Progenitor cell of endocrine pancreas (in vitro differentiated cells): Measurements from ENCODE around the gene PDE11A. TPM values are rescaled to one million over a fixed set of nuclear protein-coding genes. Genes with fewer than 3 reads are reported as not detected.
A peak's percentile ranks its signal among the peaks of the same experiment; 100 is the strongest.

Experiments
- DNase-seq: peaks from one replicate; pipeline ENCODE4 v3.0.0; 2021; ENCODE audit warnings: low spot score; ENCODE audit not compliant: unreplicated experiment
- H3K27ac Mint-ChIP-seq: 2 replicates; pipeline ENCODE4 v1.8.0; 2021; ENCODE audit warnings: mild to moderate bottlenecking, moderate library complexity, mixed read lengths
- H3K27me3 Mint-ChIP-seq: 2 replicates; pipeline ENCODE4 v1.8.0; 2021; ENCODE audit warnings: mixed read lengths
- H3K36me3 Mint-ChIP-seq: 2 replicates; pipeline ENCODE4 v1.8.0; 2022; ENCODE audit warnings: mixed read lengths; ENCODE audit not compliant: insufficient read depth
- H3K4me1 Mint-ChIP-seq: 2 replicates; pipeline ENCODE4 v1.8.0; 2021; ENCODE audit warnings: low read depth, mixed read lengths
- H3K4me3 Mint-ChIP-seq: 2 replicates; pipeline ENCODE4 v1.8.0; 2021; ENCODE audit warnings: low read depth, mild to moderate bottlenecking, moderate library complexity, mixed read lengths
- H3K9me3 Mint-ChIP-seq: 2 replicates; pipeline ENCODE4 v1.8.0; 2021; ENCODE audit warnings: low read depth, mixed read lengths
- CTCF ChIP-seq: fragments of 200-600 bp; sonication (generic); IDR thresholded peaks from one replicate; pipeline ENCODE4 v1.5.0; 2021; ENCODE audit warnings: antibody characterized with exemption, mild to moderate bottlenecking; ENCODE audit not compliant: unreplicated experiment
- total RNA-seq: library from RNA; stranded (reverse); gene quantifications from 2 replicates; pipeline ENCODE4 v1.2.1, GENCODE V29; 2021

Gene PDE11A
- total RNA-seq, 1 donor from 2014 or later = 54.8 TPM

GRCh38 chr2:177616066-177616465 lies 456.5 kb downstream of the PDE11A start:
- peak overlapping the region; percentile 33 for H3K4me3 Mint-ChIP-seq
- H3K27ac Mint-ChIP-seq = no peak overlapping the region
- TF ChIP-seq CTCF = no peak
- H3K9me3 Mint-ChIP-seq = no peaks in the 10 kb centered on the region
- H3K27me3 Mint-ChIP-seq = no peaks in the 10 kb centered on the region
- DNase-seq = no peak
- H3K4me1 Mint-ChIP-seq = peaks cover 36% of the 10 kb centered on the region
- H3K36me3 Mint-ChIP-seq = peaks cover 4% of the 10 kb centered on the region

DNA sequence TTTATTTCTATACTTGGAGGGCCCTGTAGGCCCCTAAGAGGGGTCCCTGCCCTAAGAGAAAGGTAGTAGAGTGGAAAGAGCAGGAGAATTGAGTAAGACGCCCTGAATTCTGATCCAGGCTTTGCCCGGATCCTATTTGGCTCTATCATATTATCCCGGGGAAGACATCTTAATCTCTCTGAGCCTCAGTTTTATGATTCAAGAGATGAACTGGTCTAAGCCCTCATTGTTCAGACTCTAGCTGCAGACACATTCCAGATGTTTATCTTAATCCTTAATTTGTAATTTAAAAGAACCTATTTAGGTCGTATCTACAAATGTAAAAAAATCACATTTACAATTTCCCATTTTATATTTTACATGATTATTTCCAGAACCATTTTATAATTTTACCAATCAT lies 459.9 kb downstream of the PDE11A start:
- no peak for TF ChIP-seq CTCF
- Mint-ChIP-seq H3K4me1 (peaks cover 39% of the 10 kb centered on the region), H3K27ac (no peak overlapping the region), H3K4me3 (no peak overlapping the region), H3K36me3 (peaks cover 8% of the 10 kb centered on the region), H3K27me3 (no peaks in the 10 kb centered on the region), H3K9me3 (peaks cover 2% of the 10 kb centered on the region)
- no peak for DNase-seq

DNA sequence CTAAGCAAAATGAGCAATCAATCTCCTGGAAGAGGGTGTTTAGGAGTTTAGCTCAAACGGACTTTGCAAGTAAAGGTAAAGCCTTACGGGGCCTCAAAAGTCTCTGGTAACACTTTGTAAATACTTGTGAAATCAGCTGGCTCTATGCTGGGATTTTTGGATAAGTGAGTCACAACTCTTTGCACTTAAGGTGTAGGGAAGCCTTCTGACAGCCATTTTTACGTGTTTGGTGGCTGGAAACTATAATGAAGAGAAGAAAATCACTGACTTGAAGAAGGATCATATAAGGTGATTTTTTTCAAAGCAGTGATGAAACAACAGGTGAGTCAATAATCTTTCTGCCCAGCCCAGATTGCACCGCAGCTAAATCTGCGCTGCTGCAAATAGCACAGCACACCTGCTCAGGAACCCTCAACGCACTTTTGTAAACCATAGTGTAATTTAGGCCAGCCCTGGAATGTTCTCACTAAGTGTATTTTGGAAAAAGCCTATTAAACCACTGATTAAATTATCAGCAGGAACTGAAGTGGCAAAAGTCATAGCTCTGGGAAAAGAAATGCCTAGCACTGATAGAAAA lies 461.2 kb downstream of the PDE11A start:
- H3K4me1 Mint-ChIP-seq = peaks cover 38% of the 10 kb centered on the region
- H3K9me3 Mint-ChIP-seq = peaks cover 4% of the 10 kb centered on the region
- peak overlapping the region; percentile 90 for H3K27ac Mint-ChIP-seq
- peaks cover 7% of the 10 kb centered on the region for H3K36me3 Mint-ChIP-seq
- no peaks in the 10 kb centered on the region for H3K27me3 Mint-ChIP-seq
- H3K4me3 Mint-ChIP-seq = no peak overlapping the region
- TF ChIP-seq CTCF = no peak
- no peak for DNase-seq

DNA sequence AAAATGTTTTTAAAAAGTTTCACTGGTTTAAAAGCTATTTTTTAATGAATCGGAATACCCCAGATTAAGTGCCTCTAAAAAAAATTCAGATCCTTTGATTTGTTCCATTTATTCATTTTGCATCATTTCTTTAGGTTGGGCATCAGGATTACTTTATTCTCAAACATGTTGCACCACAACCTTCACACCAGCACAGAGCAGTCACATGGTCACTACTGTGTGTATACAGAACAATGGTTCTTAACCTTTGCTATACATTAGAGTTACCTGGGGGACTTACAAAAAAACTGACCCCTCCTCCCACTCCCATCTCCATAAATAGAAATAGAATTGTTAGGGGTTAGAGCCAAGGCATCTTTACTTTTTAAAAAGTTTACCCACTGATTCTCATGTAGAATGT lies 461.8 kb downstream of the PDE11A start:
- peaks cover 5% of the 10 kb centered on the region for H3K36me3 Mint-ChIP-seq

DNA sequence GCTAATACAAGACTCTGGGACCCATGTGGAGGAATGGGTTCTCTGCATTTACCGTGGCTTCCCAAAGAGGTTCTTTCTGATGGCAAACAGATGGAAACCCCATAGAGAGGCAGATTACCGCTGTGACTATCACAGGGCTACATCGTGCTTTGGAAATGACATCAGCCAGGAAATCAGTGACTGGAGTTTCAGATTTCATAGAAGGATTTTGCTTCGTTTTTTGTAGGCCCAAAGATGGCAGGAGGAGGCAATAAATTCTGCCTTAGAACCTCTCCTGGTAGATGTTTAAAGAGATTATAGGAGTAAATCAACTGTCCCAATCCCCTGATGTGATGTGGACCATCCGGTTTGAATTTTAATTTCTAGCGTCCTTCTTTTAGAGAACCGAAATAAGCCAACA lies 465.9 kb downstream of the PDE11A start:
- no peaks in the 10 kb centered on the region for H3K27me3 Mint-ChIP-seq
- no peak for DNase-seq
- H3K27ac Mint-ChIP-seq = no peak overlapping the region
- no peak overlapping the region for H3K4me3 Mint-ChIP-seq
- H3K9me3 Mint-ChIP-seq = peaks cover 4% of the 10 kb centered on the region
- H3K4me1 Mint-ChIP-seq = peaks cover 42% of the 10 kb centered on the region
- H3K36me3 Mint-ChIP-seq = peaks cover 5% of the 10 kb centered on the region
- TF ChIP-seq CTCF = no peak

More for the DNA sequence above, 461.8 kb downstream of the PDE11A start:
- Mint-ChIP-seq H3K27ac (peak overlapping the region; percentile 90), H3K4me3 (no peak overlapping the region), H3K9me3 (peaks cover 4% of the 10 kb centered on the region), H3K27me3 (no peaks in the 10 kb centered on the region), H3K4me1 (peaks cover 36% of the 10 kb centered on the region)
- no peak for DNase-seq
- TF ChIP-seq CTCF = no peak
